Tibial nerve (tissue), 4 donors: ENCODE measurements around the gene NEDD9. TPM values are rescaled to one million over a fixed set of nuclear protein-coding genes. Genes with fewer than 3 reads are reported as not detected.

Experiments used
- DNase-seq, 2 donors: peaks; one replicate each; pipeline ENCODE4 v3.0.0-alpha.2; 2019; ENCODE audit warnings: low spot score in 2 of 2
- H3K27ac ChIP-seq, 4 donors: fragments of 200-600 bp; sonication (generic) in 3 of 4; one replicate each; pipeline ENCODE4 v1.5.1; 2017 to 2019; ENCODE audit warnings: mild to moderate bottlenecking in 1 of 4
- H3K27me3 ChIP-seq, 2 donors: fragments of 200-600 bp; sonication (generic) in 1 of 2; one replicate each; pipeline versions ENCODE4 v1.5.1 to v1.6.0; 2017 to 2019
- H3K36me3 ChIP-seq, 3 donors: fragments of 200-600 bp; sonication (generic); one replicate each; pipeline ENCODE4 v1.5.1; 2018 to 2019
- H3K4me1 ChIP-seq, 4 donors: fragments of 200-600 bp; sonication (generic) in 3 of 4; one replicate each; pipeline ENCODE4 v1.5.1; 2017 to 2019
- H3K4me3 ChIP-seq, 4 donors: fragments of 200-600 bp; sonication (generic) in 3 of 4; one replicate each; pipeline ENCODE4 v1.5.1; 2017 to 2019; ENCODE audit warnings: mild to moderate bottlenecking in 1 of 4, moderate library complexity in 1 of 4
- H3K9me3 ChIP-seq, 4 donors: fragments of 200-600 bp; sonication (generic) in 3 of 4; one replicate each; pipeline ENCODE4 v1.5.1; 2017 to 2019
- EP300 ChIP-seq, 2 donors: sonication (generic); formaldehyde crosslinking; IDR thresholded peaks; one replicate each; pipeline ENCODE4 v1.6.1; 2017; ENCODE audit warnings: antibody characterized with exemption in 2 of 2, mild to moderate bottlenecking in 1 of 2
- POLR2A ChIP-seq, 2 donors: fragments of 450-650 bp; IDR thresholded peaks; one replicate each; pipeline ENCODE4 v1.6.1; 2017; ENCODE audit warnings: antibody characterized with exemption in 2 of 2, mild to moderate bottlenecking in 2 of 2, moderate library complexity in 2 of 2
- WGBS, 2 donors: methylation state at CpG; one replicate each; pipeline ENCODE4 v1.1.5; 2018; 5-methylcytosine and 5-hydroxymethylcytosine counted together
- total RNA-seq, 4 donors: library from RNA; depleted of rRNA; stranded (reverse); fragments of >200 nt; gene quantifications; one replicate each; pipeline ENCODE4 v1.1.0, GENCODE V29; 2016
- TF ChIP-seq, protein P1 (sequence below), 5 experiments: fragments of 200-600 bp in 3 of 5; fragments of 450-650 bp in 2 of 5; sonication (generic) in 3 of 5; IDR thresholded peaks; one replicate each; pipeline ENCODE4 v1.5.1; 2016 to 2019; ENCODE audit warnings: antibody characterized with exemption in 5 of 5, mild to moderate bottlenecking in 3 of 5, moderate library complexity in 2 of 5

NEDD9 gene
- total RNA-seq, 4 donors from 2014 or later, result 107 to 205 (median 130) TPM

DNA sequence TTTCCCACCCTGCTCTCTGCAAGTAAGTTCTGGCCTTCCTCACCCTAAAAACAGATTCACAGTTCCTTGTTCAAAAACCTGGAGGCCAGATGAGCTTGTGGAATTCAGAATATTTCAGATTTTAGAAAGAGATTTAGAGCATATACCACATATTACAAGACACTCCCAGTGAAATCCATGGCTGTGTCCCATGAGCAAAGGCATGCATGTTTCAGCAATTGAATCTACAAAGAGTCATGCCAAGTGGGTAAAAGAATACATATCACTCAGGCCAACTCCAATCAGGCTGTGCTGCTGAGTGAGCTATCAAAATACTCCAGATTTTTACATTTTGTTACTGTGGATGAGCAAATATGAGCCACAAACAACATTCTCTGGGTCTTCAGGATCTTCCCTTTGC lies 10.2 kb upstream of the NEDD9 start:
- peaks cover 0 to 46% (median 0%) of the 10 kb centered on the region in 4 donors for H3K4me1 ChIP-seq
- H3K27ac ChIP-seq, result peak overlapping the region in 2 of 4 donors; percentile 83 to 84
- TF ChIP-seq POLR2A (IDR thresholded peaks at IDR 0.05) (no peak), EP300 (IDR thresholded peaks at IDR 0.05) (no peak)
- TF ChIP-seq, protein P1, sequence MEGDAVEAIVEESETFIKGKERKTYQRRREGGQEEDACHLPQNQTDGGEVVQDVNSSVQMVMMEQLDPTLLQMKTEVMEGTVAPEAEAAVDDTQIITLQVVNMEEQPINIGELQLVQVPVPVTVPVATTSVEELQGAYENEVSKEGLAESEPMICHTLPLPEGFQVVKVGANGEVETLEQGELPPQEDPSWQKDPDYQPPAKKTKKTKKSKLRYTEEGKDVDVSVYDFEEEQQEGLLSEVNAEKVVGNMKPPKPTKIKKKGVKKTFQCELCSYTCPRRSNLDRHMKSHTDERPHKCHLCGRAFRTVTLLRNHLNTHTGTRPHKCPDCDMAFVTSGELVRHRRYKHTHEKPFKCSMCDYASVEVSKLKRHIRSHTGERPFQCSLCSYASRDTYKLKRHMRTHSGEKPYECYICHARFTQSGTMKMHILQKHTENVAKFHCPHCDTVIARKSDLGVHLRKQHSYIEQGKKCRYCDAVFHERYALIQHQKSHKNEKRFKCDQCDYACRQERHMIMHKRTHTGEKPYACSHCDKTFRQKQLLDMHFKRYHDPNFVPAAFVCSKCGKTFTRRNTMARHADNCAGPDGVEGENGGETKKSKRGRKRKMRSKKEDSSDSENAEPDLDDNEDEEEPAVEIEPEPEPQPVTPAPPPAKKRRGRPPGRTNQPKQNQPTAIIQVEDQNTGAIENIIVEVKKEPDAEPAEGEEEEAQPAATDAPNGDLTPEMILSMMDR (IDR thresholded peaks at IDR 0.05), result no peak
- no peaks in the 10 kb centered on the region for H3K9me3 ChIP-seq
- no peak for DNase-seq
- H3K27me3 ChIP-seq, result no peaks in the 10 kb centered on the region
- no peaks in the 10 kb centered on the region for H3K36me3 ChIP-seq
- H3K4me3 ChIP-seq, result no peak overlapping the region

DNA sequence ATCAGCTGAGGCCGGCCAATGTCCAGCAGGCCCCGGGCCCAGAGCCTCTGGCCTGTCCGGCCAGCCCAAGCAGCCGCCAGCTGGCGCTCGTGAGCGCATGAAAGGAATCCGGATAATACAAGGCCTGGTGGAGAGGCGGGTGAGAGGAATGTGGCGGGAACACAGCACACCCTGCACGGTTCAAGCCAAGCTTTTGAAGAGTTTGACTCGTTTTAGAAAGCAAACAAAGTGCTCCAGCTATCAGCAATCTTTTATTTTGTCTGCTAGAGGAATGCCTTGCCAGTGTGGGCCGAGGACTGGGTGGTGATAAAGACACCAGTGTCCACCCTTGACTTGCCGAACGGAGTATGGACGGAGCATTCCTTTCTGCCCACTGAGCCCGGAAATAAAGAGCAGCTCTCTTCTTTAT lies 9.3 kb upstream of the NEDD9 start:
- peak; percentile 65 to 68 for DNase-seq
- WGBS, 2 donors, result 30 to 41% methylated on average over 16 to 17 of the region's 17 CpGs

DNA sequence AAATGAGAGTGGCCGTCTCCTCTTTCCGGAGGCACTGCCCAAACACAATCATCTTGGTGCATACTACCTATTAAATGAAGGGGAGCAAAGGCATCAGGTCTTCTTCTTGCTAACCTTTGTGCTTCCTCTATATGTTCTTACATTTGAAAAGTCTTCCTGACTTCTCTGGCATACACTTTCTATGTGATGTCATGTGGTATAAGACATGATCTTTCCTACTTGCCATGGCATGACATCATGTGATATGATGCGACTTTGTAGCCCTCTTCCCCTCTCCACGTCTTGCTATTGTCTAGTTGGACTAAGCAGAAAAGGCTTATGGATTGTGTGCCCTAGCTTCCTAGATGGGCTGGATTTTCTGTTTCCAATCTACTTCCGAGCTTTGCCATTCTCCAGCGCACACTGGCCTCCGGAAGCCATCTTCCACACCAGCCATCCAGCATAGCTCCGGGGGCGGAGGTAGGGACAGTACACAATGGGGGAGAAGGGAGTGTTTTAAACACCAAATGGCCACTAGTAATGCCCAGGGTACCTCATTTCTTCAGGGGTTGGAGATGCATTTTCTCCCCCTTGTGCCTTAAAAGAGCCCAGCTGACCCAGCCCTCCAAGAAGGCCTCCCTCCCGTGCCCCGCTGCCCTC lies 8.8 kb upstream of the NEDD9 start:
- H3K36me3 ChIP-seq, result no peaks in the 10 kb centered on the region
- peak overlapping the region; percentile 34 to 84 (median 58) for H3K27ac ChIP-seq
- 81 to 84% methylated on average over 11 of the region's 11 CpGs for WGBS, 2 donors
- H3K4me1 ChIP-seq, result peaks cover 0 to 50% (median 5%) of the 10 kb centered on the region in 4 donors
- H3K9me3 ChIP-seq, result no peaks in the 10 kb centered on the region
- no peak for DNase-seq
- TF ChIP-seq POLR2A (IDR thresholded peaks at IDR 0.05), result no peak
- TF ChIP-seq, protein P1 (IDR thresholded peaks at IDR 0.05), result no peak
- TF ChIP-seq EP300 (IDR thresholded peaks at IDR 0.05), result no peak
- H3K4me3 ChIP-seq, result no peak overlapping the region
- no peaks in the 10 kb centered on the region for H3K27me3 ChIP-seq

More for the DNA sequence above, 9.3 kb upstream of the NEDD9 start:
- TF ChIP-seq EP300 (IDR thresholded peaks at IDR 0.05), result peak in 1 of 2 donors; percentile 47
- no peak for TF ChIP-seq POLR2A (IDR thresholded peaks at IDR 0.05)
- TF ChIP-seq, protein P1 (IDR thresholded peaks at IDR 0.05), result peak; percentile 56 to 87 (median 84)
- Histone ChIP-seq H3K4me3 (no peak overlapping the region), H3K27me3 (no peaks in the 10 kb centered on the region), H3K4me1 (peaks cover 0 to 48% (median under 1%) of the 10 kb centered on the region in 4 donors), H3K9me3 (no peaks in the 10 kb centered on the region), H3K36me3 (no peaks in the 10 kb centered on the region), H3K27ac (peak overlapping the region; percentile 34 to 84 (median 58))

DNA sequence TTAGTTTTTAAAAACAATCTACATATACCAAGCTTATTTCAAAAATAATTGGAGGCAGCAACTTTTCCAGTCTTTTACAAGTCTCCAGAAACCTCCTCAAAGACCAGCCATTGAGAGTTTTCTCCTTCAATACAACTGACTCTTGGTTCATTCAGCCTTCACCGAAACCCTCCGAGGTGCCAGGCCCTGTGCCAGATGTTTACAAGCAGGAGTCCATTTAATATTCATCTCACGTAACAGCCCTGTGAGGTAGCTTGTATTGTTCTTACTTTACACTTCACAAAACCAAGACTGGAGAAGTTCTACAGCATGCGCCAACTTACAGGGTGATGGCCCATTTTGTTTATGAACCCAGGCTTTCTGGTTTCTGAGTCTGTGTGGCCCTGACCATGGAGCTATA lies 5.5 kb upstream of the NEDD9 start:
- Histone ChIP-seq H3K4me1 (peaks cover 0 to 53% (median 19%) of the 10 kb centered on the region in 4 donors), H3K9me3 (no peaks in the 10 kb centered on the region), H3K27me3 (no peaks in the 10 kb centered on the region), H3K4me3 (no peak overlapping the region), H3K36me3 (no peaks in the 10 kb centered on the region), H3K27ac (peak overlapping the region in 1 of 4 donors; percentile 92)
- 83 to 87% methylated on average over 4 of the region's 4 CpGs for WGBS, 2 donors
- DNase-seq, result no peak
- TF ChIP-seq EP300 (IDR thresholded peaks at IDR 0.05) (no peak), POLR2A (IDR thresholded peaks at IDR 0.05) (no peak)
- TF ChIP-seq, protein P1 (IDR thresholded peaks at IDR 0.05), result no peak

DNA sequence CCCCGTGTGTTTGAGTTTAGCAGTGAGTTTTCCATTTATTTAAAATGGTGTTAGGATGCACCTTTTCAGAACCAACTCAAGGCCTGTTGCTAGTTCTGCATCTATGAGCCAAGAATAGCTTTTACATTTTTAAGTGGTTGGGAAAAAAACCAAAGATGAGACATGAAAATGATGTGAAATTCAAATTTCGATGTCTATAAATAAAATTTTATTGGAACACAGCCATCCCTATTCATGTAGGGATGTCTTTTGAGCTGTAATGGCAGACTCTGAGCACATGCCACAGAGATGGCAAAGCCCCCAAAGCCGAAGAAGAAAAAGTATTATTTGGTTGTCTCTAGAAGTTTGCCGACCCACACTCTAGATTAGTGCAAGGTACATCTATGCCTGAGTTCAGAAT lies 5.0 kb upstream of the NEDD9 start:
- TF ChIP-seq, protein P1 (IDR thresholded peaks at IDR 0.05), result no peak
- TF ChIP-seq POLR2A (IDR thresholded peaks at IDR 0.05) (no peak), EP300 (IDR thresholded peaks at IDR 0.05) (no peak)
- Histone ChIP-seq H3K27ac (peak overlapping the region in 2 of 4 donors; percentile 73 to 92), H3K36me3 (no peaks in the 10 kb centered on the region), H3K27me3 (no peaks in the 10 kb centered on the region), H3K9me3 (no peaks in the 10 kb centered on the region), H3K4me1 (peaks cover 0 to 48% (median 20%) of the 10 kb centered on the region in 4 donors), H3K4me3 (no peak overlapping the region)
- no peak for DNase-seq
- 85 to 86% methylated on average over 4 of the region's 4 CpGs for WGBS, 2 donors
